GF-D8 (cell line): ENCODE results near the gene PEAR1.
A peak's percentile ranks its signal among the peaks of the same experiment; 100 is the strongest.

Source experiments
- DNase-seq: peaks from one replicate; lab custom pipeline; 2025; lab: John Stamatoyannopoulos, UW

Gene PEAR1

DNA sequence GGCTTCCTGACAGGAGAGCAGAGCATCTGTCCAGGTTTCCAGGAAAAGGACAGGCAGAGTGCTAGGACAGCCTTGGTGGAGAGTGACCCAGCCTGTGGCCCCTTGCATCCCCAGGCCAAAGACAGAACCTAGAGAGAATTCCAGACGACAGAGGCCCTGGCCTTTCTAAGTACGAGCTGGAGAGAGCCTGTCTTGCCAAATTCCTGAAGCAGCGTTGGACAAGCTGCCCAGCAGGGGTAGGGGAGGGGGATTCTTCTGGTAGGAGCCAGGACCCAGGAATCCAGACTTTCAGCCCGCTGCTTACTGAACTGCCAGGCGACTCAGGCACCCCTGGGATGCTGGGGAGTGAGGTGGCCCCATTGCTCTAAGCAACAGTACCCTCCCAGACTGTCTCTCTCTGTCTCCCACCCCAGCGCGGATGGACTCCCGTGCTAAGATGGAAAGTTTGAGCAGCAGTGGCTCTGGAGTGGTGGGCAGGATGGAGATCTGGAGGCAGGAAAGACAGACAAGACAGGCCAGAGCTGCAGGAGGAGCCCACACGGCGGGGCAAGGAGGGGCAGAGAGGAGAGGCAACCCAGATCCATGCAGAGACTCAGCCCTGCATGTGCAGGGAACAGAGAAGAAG lies 8.8 kb upstream of the PEAR1 start:
- no peak for DNase-seq

DNA sequence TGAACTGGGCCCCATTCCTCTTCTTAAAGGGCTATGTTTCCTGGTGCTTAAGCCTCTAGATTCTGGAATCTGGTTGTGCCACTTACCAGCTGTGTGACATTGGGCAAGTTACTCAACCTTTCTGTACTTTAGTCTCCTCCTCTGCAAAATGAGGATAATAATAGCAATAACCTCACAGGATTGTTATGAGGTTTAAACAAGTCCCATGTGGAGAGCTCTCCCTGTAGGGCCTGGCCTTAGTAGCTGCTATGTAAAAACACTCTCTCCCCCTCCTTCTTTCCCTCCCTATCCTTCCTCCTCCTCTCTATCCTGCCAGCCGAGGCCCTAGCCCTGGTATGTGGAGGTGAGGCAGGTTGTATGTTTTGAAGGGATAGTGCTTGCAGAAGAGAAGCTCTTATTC lies 8.2 kb upstream of the PEAR1 start:
- no peak for DNase-seq

GRCh38 chr1:156885880-156886355 lies 7.6 kb upstream of the PEAR1 start:
- no peak for DNase-seq

DNA sequence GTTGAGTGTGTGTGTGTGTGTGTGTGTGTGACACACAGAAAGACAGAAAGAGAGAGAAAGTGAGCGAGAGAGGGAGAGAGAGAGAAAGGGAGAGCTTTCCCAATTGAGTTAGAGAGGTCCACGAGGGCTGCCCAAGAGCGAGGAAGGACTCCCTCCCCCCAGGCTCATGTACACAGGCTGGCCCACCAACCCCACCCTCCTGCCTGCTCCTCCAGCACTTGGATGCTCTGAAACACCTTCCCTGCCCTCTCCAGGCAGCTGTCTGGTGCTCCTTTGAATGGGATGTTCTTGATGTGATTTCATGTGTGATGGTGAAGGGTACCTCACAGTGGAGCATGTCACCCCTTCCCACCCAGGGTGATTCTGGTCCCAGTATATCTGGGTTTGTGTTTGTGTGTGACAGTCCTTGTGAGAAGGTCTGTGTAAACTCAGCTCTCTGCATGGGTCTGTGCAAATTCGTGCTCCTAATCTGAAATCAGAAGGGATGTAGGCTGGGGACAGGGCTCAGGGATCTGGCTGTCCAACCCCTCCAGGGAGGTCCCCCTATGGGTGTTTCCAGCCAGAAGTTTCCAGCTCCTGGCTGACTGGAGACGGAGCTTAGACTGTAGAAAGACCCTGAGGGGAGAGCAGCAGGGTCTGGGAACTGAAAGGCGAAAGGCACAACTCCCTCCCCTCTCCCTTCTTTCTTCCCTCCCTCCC lies 6.8 kb upstream of the PEAR1 start:
- DNase-seq: no peak

DNA sequence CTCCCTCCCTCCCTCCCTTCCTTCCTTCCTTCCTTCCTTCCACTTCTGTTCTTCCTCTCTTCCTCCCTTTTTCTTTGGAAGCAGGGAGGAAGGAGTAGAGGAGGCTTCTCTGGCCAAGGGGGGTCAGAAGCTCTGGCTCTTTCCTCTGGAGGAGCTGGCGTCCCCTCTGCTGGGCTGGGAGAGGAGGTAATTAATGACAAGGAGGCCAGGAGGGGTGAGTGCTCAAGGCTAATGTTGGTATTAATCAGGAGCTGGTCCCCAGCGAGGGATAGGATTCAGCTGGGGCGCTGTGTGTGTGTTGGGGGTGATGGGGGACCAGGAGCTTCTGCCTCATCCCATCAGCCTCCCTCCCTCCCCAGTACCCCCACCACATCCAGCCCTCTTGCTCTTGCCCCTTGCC lies 6.2 kb upstream of the PEAR1 start:
- DNase-seq: no peak

DNA sequence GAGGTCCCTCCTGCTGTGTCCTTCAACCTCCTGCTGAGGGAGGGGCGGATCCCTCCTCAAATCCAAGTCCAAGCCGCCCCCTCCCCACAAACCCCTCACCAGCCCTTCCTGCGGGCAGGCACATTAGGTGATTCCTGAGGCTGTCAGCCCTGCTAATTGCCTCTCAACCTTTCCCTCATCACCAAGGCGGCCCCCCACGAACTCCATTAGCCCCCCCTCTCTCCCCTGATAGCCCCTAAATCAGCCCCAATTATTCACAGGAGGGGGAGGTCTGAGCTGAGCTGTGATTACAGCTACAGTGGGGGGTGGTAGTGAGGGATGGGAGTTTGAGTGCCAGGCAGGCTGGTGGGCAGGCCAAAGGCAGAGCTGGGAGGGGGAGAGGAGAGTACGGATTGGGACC lies 5.8 kb upstream of the PEAR1 start:
- no peak for DNase-seq

- peak; percentile 19 for DNase-seq
Observed at GRCh38 chr1:156889802-156890580, 3.5 kb upstream of the PEAR1 start.

- DNase-seq: no peak
Observed at GRCh38 chr1:156892190-156893047, 1.1 kb upstream of the PEAR1 start.

DNA sequence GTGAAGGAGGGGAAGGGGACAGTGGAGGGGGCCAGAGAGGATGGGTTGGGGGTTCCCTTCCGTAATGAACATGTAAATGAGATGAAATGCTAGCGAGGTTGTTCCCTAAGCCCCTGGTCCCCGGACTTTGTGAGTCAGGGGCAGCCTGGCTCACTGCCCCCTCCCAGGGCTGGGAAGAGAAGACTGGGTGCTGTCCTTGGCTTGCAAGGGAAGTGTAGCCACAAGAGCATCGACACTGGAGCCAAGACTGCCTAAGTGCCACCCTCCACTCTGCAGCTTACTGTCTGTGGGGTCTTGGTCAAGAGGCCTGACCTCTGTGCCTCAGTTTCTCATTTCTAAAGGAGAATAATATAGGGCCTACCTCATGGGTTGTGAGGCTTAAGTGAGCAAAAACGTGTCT lies 483 bp downstream of the PEAR1 start:
- DNase-seq: no peak

DNA sequence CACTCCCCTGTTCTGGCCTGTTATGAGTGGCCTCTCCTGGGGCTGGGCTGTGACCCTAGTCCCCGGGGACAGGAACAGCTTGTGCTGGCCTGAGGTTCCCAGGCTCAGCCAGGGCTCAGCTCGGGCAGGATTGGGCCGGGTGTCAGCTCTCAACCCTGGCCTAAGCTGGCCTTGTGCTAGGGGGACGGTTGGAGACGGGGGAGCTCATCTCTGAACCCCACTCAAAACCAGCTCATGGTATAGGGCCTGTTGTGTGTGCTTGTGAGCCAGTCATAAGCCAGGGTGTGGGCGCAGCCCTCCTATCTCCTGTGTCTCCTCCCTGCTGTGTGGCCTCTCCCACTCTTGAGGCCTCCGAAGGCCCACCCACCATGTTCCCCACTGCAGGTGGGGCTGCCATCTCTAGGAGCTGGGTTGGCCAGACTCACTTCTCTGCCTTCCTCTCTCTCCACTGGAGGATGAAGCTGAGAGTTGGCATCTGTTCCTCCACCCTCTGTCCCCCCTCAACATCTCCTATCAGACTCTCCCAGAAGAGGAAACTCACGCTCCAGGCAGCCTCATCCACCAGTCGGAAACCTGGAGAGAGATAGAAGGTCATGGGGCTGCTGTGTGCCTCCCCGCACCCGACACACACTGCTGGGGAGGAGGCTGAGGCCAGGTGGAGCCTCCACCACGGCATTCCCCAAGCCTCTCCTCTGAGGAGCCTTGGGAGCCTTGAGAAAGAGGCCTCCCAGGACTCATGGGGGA lies 1.4 kb downstream of the PEAR1 start:
- no peak for DNase-seq

DNA sequence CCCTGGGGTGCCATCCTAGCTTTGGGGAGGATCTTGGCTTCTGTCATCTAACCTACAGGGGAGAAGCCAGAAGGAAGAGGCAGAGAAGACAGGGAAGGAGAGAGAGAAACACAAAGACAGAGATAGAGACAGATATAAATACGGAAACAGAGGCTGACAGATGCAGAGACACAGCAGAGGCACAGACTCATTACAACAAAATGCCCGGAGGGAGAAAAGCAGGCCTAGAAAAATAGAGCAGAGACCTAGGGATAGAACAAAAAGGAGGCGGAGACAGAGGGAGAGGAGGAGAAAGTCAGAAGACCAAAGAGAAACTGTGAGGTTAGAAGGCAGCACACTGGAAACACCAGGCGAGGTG lies 1.9 kb downstream of the PEAR1 start:
- DNase-seq: no peak

DNA sequence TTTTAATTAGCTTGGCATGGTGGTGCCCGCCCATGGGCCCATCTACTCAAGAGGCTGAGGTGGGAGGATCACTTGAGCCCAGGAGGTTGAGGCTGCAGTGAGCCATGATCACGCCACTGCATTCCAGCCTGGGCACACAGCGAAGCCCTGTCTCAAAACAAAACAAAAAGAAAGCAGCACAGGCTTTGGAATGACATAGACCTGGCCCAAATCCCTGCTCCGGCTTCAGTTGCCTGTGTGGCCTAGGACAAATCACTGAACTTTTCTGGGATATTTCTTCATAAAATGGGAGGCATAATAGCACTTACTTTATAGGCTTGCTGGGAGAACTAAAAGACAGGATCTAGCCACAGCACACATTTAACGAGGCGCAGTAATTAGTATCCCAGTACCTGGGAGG lies 2.4 kb downstream of the PEAR1 start:
- no peak for DNase-seq

DNA sequence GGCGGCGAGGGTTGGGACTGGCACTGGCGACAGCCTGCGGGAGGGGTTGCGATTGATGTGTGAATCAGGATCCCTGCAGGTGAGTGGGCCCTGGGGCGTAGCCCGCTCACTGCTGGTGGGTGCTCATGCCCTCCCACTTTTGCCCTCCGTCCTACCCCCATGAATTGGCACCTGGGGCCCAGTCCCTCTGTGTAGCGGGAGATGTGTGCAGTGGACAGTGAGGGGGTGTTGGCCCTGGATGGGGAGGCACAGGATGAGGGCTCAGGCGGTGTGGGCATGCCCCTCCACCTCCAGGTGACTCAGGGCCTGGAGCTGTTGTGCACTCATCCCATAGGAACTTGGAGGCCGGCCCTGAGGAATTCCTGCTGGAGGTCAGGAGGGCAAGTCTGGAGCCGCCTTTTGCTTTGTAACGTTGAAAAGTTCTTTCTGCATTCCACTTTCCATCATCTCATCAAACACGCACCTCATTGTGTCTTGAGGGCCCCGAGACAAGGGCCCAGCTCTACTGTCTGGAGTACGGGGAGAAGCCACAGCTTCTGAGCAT lies 3.0 kb downstream of the PEAR1 start:
- no peak for DNase-seq

GRCh38 chr1:156897078-156897825 lies 3.7 kb downstream of the PEAR1 start:
- DNase-seq: no peak

- no peak for DNase-seq
Observed at GRCh38 chr1:156898161-156898566, 4.6 kb downstream of the PEAR1 start.

GRCh38 chr1:156898971-156899664 lies 5.6 kb downstream of the PEAR1 start:
- no peak for DNase-seq

DNA sequence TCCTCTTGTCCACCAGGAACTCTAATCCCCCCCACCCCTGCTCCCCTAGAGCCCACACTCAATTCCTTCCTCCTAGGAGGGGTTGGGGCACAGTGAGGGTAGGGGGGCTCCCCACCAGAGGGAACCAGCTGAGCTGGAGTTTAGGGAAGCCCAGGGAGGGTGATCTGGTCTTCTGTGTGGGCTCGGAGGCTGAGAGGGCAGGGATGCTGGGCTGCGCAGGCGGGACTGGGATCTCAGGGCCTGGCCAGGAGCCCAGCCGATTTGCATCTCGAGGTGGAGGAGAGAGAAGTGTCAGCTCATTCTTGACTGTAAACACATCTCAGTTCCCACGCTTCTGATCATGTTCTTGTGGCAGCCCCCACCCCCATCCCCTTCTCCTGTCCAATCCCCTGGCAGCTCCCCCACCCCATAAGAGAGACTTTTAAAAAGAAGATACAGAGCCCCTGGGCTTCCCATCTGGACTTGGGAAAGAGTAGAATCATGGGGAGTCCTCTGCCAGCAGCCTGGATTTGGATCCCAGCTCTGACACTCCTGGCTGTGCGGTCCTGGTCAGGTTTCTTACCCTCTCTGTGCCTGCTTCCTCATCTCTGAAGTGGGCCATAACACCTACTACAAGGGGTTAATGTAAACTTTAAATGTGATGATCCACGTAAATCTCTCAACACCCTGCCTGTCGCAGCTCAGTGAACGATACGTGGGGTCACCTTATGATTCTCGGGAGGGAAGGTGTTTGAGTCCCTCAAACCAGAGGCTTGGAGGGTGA lies 6.6 kb downstream of the PEAR1 start:
- DNase-seq: no peak

DNA sequence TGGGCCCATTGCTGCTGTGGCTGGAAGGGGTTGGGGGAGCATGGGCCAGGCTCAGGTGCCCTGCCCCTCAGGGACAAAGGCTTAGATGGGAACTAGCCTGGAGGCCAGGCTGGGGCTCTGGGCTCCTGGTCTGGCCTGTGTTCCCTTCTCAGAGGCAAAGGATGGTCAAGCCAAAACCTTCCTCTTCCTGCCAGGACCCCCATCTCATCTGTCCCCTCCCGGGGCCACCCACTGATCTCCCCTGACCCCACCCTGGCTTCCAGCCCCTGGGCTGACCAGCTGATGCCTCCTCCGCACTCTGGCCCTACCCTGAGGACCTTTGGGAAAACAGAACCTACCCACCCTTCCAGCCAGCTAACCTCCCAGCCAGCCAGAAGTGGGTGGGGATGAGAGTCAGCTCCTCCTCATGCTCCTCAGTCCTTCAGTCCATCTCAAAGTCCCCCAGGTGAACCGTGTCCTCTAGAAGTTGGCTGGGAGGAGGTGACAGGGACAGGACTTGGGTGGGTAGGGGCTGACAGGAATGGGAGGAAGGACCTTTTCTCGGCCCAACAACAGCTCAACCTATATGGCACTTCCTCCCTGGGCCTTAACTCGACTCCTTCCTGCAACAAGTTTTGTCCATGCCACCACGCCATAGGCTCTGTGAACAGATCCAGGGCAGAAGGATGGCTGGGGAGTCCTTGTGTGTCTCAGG lies 7.5 kb downstream of the PEAR1 start:
- DNase-seq: no peak

- no peak for DNase-seq
Observed at GRCh38 chr1:156901590-156901900, 8.0 kb downstream of the PEAR1 start.
